Gastroesophageal sphincter (tissue), 3 donors: ENCODE results near the gene SEMA7A.

Source experiments
- EP300 ChIP-seq: sonication (generic); formaldehyde crosslinking; IDR thresholded peaks from one replicate; pipeline ENCODE4 v1.6.1; 2017; ENCODE audit warnings: antibody characterized with exemption, mild to moderate bottlenecking
- POLR2A ChIP-seq, 2 donors: fragments of 450-650 bp; IDR thresholded peaks; one replicate each; pipeline ENCODE4 v1.6.1; 2017; ENCODE audit warnings: antibody characterized with exemption in 2 of 2, mild to moderate bottlenecking in 2 of 2, moderate library complexity in 1 of 2
- TF ChIP-seq, protein P1 (sequence below), 4 experiments: fragments of 200-600 bp in 2 of 4; fragments of 450-650 bp in 2 of 4; sonication (generic) in 1 of 4; IDR thresholded peaks; one replicate each; pipeline ENCODE4 v1.5.1; 2017 to 2019; ENCODE audit warnings: antibody characterized with exemption in 4 of 4, mild to moderate bottlenecking in 2 of 4, moderate library complexity in 2 of 4

DNA sequence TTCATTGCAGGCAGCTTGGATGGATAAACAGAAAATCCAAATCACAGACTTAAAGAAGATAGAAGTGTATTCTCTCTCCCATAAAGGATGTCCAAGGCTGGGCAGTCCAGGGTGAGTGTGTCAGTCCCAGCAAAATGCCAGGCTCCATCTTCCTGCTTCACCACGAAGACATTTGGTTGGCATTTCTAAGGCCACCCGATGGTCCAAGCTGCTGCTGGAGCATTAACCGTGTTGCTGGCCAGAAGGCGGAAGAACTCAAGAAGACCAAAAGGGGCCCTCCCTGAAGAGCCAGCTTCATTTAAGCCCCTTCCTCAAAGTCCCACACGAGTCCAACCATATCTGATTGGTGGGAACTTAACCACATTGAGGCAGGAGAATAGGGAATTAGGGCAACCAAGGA lies 63.3 kb downstream of the SEMA7A start:
- TF ChIP-seq POLR2A (IDR thresholded peaks at IDR 0.05) (no peak), EP300 (no peak)
- TF ChIP-seq, protein P1, sequence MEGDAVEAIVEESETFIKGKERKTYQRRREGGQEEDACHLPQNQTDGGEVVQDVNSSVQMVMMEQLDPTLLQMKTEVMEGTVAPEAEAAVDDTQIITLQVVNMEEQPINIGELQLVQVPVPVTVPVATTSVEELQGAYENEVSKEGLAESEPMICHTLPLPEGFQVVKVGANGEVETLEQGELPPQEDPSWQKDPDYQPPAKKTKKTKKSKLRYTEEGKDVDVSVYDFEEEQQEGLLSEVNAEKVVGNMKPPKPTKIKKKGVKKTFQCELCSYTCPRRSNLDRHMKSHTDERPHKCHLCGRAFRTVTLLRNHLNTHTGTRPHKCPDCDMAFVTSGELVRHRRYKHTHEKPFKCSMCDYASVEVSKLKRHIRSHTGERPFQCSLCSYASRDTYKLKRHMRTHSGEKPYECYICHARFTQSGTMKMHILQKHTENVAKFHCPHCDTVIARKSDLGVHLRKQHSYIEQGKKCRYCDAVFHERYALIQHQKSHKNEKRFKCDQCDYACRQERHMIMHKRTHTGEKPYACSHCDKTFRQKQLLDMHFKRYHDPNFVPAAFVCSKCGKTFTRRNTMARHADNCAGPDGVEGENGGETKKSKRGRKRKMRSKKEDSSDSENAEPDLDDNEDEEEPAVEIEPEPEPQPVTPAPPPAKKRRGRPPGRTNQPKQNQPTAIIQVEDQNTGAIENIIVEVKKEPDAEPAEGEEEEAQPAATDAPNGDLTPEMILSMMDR (IDR thresholded peaks at IDR 0.05): no peak
